ENCODE results near the gene VAMP5.
"Not testable (repeated sequence)": the region's sequence is repeated elsewhere in the genome, so short reads cannot be mapped to it uniquely, and the experiment has no call there.

The VAMP5 gene

DNA sequence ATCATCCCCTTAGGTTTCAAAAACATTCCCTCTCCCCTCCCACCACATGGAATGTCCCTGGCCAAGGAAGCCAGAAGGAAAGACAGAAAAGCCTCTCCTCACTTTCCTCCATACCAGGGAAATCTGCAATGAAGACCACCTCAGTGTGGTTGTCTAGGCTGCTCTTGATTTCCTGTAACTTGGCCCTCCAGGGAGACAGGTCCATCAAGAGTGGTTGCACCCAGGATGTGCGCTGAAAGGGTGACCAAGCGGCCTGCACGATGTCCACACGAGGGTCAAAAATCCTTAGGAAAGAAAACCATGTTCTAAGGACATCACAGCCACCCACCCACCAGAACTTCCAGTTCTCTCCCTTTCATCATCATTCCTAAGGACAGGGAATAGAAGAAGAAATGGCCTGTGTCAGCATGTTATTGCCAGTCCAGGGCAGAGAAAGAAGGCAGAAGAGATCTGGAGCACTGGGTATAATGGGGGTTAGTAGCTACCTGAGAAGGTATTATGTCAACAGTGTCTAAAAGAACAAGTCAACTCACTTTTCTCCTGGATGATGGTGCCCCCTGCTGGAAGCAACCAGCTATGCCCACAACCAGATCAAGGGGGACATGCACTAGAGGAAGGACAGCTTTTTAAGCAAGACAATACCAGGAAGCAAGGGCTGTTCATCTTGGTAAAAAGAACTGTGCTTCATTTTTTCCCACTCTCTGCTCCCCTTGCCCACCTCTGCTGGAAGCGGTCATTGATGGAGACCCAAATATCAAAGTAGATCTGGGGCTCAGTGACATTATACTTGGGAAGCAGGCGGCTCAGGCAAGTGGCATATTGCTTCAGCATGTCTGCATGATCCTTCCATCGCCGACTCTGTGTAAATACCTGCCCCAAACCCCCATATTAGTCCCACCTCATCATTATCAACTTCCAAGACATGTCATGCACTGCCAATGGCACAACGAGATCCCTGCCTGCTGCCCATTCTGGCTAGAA, 32.2 kb upstream of the VAMP5 start:
- peak; percentile 74 for DNase-seq

DNA sequence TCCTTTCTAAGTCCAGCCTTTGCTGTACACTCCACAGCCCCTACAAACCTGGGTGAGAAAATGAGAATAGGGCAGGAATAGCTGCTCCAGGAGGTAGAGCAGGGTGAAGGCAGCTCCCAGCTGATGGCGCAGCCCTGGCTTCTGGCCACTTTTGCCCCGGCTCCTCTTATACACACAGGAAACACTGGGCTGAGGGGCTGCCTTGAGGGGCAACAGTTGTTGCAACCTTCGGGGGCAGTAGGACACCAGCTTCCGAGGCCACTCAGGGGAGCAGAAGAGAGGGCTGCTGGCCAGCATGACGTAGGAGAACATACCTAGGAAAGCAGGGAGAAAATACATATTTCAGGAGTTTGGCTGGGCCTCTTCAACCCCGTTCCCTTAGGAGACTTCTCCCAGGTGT, 31.0 kb upstream of the VAMP5 start:
- DNase-seq = no peak

DNA sequence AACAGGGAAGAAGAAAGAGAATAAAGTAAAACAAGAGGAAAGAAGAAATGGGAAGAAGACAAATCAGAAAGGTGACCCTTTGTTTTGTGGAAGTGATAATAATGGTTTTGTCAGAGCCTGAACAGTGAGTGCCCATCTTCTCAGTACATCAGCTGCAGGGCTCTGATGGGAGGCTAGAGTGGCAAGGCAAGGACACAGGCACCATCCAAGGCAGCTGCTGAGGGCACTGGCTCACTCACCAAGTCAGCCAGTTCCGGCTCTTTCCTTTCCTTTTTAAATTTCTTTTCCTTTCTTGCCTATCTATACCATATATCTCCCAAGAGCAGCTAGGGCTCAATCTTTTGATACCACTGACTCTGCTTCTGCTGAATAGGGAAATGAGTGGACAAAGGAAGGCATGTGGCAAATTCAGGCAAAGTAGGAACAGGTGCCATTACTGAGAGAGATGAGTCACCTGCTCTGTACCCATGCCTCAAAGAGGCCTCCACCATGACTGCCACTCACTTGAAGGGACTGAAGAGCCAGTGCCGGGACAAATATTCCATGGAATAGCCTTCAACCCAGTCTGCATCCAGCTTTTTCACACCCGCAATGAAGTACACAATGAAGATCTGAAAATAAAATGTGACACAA, 29.1 kb upstream of the VAMP5 start:
- DNase-seq = no peak

DNA sequence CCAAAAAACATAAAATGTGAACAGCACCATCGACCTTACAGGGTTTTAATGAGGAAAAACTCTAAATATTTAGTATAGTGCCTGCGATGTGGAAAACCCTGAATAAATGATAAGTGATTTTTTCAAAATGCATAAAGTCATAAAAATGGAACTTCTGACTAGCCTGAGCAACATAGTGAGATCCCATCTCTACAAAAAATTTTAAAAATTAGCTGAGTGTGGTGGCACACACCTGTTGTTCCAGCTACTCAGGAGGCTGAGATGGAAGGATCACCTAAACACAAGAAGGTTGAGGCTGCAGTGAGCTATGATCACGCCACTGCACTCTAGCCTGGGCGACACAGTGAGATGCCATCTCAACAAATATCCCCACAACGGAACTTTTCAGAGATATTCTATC, 27.1 kb upstream of the VAMP5 start:
- no peak for DNase-seq

DNA sequence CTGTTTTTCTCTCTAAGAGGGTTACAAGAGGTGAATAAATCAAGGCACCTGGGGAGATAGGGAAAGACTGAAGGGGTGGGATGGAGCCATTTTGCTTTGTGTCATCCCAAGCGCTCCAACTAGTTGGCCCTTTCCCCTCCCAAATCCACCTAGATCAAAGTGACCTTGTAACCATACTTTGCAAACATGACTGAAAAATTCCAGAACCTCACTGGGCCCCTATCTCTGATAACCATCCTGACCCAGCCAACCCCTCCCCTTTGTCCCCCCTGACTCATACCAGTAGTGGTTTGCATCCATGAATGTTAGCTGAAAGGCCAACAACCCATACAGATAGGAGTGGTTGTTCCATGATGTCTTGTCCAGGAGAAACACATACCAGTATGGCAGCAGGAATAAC, 26.1 kb upstream of the VAMP5 start:
- DNase-seq = no peak

DNA sequence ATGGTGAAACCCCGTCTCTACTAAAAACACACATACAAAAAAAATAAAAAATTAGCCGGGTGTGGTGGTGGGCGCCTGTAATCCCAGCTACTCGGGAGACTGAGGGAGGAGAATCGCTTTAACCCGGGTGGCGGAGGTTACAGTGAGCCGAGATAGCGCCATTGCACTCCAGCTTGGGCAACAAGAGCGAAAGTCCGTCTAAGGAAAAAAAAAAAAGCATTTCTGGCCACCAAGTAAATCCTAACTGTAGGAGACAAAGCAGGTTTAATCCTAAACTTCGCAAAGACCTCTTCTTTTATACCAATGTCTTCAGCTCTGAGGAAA, 23.9 kb upstream of the VAMP5 start:
- DNase-seq = not testable (repeated sequence)

DNA sequence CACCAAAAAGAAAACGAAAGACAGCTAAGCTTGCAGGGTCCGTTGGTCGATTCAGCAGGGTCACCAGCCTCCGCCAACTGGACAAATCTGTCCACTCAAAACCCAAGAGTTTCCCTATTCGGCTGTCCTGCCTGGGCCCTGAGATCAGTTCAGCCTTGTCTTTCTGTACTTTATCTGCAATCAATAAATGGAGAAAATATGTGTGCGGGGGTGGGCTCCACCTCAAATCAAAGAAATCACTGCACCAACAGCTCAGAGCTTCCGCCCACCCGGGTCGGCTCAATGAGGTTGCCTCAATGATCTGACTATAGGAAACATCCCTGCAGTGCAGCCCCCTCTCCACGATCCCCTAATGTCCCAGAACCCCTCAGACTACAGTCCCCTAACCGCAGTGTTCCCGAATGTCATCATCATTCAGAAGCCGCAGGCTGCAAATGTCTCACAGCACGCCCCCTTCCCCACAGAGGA, 23.4 kb upstream of the VAMP5 start:
- no peak for DNase-seq

DNA sequence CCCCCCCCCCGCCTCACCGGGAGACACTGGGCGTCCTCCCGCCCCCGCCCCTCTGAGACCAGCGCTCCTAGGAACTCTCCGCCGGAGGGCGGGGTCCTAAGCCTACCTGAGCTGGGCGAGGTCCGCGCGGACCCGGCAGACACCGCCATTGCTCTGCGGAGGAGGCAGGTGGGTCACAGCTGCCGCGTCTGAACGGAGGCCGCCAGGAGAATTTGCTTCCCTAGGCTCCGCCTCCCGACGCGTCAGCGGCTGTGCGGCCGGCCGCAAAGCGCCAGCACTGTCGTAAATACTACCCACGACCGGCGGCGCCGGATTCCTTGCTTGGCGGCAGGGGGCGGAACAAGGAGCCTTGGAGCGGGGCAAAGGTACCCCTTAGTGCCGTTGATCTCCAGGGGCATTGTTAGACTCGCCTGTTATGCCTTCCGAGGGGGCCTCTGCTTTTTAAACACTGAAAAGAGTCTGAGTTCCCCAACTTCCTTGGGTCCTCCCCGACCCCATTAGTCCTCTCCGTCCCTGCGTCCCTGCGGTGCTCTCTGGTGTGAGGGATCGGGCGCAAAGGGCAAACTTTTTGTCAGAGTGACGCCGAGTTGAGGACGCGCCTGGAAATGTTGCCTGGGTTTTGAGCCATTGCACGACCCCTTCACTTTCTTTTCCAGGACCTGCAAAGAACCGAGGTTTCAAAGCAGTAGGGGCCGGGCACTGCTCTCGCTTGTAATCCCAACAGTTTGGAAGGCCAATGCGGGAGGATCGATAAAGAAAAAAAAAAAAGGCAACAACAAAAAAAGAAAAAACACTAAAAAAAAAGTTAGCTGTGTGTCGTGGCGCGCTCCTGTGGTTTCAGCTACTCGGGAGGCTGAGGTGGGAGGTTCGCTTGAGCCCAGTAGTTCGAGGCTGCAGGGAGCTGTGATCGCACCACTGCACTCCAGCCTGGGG, 22.7 kb upstream of the VAMP5 start, which contains the start of gene GGCX:
Gene GGCX (minus strand): TSS at position 214 of the 933 bp plus-strand sequence. CDS start 65 bp downstream, at position 149.
- DNase-seq = peak; percentile 96

DNA sequence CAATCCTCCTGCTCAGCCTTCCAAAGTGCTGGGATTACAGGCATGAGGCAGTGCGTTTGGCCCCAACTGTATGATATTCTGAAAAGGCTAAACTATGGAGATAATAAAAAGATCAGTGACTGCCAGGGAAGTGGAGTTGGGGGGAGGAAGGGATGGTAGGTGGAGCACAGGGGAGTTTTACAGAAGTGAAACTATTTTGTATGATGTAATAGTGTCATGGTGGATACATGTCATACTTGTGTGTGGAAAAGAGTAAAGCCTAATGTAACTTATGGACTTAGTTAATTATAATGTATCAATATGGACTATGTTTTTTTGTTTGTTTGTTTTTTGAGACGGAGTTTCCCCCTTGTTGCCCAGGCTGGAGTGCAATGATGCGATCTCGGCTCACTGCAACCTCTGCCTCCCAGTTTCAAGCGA, 20.1 kb upstream of the VAMP5 start:
- no peak for DNase-seq

DNA sequence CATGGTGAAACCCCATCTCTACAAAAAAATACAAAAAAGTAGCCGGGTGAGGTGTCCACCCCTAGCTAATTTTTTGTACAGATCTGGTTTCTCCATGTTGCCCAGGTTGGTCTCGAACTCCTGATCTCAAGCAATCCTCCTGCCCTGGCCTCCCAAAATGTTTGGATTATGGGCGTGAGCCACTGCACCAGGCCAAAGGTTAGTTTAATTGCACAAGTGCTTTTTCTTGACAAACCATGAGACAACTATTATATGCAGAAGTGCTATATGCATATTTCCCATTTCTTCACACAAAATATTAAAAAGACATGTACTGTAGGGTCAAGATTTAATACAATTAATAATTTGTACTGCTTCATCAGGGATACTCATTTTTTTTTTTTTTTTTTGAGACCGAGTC, 18.0 kb upstream of the VAMP5 start:
- no peak for DNase-seq

DNA sequence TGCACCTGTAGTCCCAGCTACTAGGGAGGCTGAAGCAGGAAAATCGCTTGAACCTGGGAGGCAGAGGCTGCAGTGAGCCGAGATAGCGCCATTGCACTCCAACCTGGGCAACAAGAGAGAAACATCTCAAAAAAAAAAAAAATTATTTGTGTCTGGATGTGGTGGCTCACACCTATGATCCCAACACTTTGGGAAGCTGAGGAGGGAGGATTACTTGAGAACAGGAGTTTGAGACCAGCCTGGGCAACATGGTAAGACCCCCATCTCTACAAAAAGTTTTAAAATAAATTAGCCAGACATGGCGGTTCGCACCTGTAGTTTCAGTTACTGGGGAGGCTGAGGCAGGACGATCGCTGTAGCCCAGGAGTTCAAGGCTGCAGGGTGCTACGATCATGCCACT, 8.5 kb upstream of the VAMP5 start:
- no peak for DNase-seq

DNA sequence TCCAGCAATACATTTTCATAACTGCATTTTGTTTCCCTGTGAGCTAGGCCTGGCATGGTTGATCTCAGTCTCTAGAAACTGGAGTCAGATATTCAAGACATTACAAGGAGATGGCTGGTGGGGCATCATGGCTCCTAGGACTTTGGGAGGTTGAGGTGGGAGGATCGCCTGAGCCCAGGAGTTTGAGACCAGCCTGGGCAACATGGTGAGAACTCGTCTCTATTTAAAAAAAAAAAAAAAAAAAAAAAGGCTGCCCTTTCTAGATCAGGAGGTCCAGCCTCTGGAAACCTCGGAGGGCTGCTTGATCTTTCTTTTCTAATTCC, 7.2 kb upstream of the VAMP5 start:
- no peak for DNase-seq

DNA sequence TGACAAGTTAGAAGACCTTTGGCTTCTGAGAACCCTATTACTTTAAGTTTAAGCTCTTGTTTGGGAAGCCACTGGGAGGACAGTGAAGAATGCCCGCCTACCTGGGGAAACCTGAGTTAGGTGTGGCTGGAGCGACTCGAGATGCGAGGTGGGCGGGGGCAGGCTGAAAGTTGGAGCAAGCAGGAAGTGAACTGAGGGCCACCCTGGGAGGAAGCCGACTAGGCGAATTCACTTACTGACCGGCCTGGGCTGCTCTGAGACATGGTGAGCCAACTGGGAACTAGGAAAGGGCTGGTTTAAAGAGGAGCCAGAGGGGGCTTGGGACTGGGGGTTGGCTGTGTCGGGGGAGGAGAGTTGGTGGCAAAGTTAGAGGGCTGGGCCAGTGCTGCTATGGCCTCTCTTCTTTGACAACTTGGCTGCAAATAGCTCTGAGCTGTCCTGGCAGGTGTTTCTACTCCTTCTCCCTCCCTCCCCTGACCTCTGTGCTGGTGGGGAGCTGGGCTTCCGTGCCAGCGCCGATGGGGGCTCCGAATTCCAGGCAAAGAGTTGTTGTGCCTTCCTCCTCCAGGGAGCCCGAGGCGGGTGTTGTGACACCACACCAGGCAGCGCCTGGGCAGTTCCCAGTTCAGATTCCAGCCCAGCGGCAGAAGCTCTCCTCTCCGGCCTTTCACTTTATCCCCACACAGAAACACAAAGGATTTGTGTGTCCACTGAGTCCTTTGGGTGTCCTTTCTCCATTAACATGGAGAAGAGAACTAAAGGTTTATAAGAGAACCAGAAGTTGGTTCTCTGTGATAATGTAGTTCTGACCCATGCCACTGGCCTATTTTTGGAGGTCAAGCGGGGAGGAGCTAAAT, 6.6 kb upstream of the VAMP5 start, which contains the start of gene VAMP8:
Gene VAMP8 (plus strand): TSS at position 201 of the 857 bp plus-strand sequence. CDS start 61 bp downstream, at position 262.
- peak; percentile 58 for DNase-seq

DNA sequence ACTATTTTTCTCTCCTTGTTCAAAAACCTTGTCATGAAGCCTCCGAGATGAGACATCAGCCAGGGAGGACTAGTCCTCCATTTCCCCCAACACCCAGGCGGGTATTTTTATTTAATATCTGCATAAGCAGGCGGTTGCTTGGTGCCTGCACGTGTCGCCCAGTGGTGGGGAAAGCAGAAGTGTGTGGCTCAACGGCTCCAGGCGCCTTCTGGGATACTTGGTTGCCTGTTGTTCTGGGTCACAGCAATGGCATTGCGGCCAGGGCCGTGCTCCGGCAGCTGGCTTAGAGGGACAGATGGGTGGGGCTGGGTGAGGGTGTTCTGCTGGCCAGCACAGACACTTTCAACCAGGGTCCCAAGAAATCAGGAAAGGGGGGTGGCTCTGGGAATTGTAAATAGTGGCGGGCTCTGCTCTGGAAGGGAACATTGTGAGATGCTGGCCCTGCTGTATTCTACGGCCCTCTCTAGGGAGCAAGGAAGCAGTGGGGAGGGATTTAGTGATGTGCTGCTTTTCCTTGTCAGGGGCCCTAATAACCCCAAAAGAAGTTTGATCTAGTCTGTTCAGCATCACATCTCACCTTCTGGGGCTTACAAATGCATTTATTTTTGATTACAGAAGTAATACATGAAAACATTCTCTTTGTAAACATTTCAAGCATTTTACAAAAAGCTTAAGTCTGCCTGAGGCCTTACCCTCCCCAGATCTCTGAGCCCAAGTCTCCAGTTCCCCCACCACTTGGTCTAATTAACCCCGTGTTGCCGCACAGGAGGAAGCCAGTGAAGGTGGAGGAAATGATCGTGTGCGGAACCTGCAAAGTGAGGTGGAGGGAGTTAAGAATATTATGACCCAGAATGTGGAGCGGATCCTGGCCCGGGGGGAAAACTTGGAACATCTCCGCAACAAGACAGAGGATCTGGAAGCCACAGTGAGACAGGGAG, 5.7 kb upstream of the VAMP5 start:
- DNase-seq = no peak

DNA sequence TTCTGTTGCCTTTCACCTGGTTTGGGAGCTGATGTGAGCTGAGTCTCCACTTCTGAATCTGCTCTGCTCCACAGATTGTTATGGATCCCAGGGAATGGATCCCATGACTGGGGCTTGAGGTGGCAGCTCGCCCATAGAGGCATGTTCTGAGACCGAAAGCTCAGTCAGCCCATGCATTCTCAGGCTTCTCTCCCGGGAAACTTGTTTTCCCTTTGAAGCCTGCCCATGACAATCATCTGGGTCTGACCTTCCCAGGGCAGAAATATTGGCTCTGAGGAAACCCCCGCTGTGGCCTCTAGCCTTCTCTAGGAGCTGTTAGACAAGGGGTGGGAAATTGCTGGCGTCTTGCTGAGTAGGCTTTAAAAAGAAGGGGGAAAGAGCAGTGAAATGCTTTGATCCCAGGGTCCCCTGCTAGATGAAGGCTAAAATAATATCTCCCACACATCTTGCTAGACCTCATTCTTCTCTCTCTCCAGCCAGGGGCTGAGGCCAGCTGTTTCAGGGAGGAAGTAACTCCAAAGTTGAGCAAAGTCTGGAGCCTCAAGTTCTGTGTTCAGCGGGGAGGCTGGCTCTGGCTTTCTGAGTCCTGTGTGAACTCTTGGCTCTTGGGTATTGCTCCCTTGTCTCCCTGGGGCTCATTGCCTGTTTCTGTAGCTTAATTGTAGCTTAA, 4.8 kb upstream of the VAMP5 start:
- no peak for DNase-seq

DNA sequence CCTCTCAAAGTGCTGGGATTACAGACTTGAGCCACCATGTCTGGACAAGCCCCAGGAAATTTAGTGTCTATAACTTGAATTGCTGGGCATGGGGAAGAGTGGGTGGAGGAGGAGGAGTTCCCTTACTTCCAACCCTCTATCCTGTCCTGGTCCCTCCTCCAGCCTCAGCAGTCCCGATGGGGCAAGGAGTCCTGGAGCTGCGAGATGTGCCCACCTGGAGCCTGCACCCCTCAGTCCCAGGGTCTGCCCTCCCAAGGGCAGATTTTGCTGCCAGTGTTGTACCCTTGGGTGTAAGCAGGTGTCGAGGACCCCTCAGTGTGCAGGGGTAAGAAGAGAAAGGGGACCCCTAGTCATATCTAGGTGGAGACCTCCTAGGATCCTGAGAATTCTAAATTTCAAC, 4.0 kb upstream of the VAMP5 start:
- no peak for DNase-seq

DNA sequence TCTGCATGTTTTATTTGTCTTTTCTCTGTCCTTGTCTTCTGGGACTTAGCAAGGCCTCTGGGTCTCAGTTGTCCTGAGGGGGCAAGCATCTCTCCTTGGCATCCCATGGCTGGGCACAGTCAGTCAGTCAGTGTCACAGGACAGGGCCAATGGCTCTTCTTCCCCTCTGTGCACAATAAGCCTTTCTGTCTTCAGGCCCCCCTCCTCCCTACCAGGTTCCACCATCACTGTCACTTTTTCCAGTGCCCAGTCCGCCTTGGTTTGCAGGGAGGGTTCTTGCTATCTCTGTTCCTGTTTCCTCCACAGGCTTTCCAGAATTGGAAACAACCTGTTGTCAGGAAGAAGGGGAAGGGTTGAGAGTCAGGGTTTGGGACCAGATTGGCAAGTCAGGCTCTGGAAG, 1.7 kb upstream of the VAMP5 start:
- DNase-seq = no peak

DNA sequence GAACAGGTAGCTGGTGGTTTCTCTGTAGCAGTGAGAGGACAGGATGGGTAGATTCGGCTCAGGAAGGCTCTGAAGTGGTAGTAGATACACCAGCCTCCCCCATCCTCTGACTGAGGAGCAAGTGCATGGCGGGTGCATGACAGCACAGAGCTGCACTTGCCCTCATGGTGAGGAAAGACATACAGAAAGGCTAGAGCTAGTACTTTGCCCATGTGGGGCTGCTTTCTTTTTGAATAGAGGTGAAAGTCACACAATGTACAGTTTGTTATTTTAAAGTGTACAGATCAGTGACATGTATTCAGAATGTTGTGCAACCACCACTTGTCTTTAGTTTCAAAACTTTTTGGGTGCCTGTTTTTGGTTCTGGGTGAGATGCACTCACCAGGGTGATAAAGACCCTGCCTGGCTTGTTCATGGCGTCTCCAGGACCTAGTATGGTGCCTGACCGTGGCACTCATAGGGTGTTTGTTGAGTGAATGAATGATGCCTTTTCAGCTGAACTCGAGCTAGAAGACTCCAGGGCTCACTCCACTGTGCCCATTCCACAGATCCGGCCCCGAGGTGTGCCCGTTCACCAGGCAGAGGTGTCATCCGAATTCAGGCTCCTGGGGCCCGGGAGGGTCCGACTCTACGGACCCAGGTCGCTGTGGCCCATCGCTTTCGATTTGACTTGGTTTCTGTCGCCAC, 421 bp upstream of the VAMP5 start:
- no peak for DNase-seq

Data from NCI-H69 (cell line).